Muscle of leg (tissue), 11 donors: ENCODE results near the gene PI16. TPM values are rescaled to one million over a fixed set of nuclear protein-coding genes. Genes with fewer than 3 reads are reported as not detected.

Experiments
- DNase-seq: peaks from one replicate; pipeline ENCODE4 v3.0.0; 2013
- H3K27ac ChIP-seq: one replicate; pipeline ENCODE4 v1.5.1; 2013; ENCODE audit warnings: mild to moderate bottlenecking, low read length, control low read depth
- H3K27me3 ChIP-seq: one replicate; pipeline ENCODE4 v1.6.1; 2013; ENCODE audit warnings: low read length; ENCODE audit not compliant: control insufficient read depth, insufficient read depth
- H3K36me3 ChIP-seq: one replicate; pipeline ENCODE4 v1.6.1; 2013; ENCODE audit warnings: low read length; ENCODE audit not compliant: control insufficient read depth, insufficient read depth
- H3K4me1 ChIP-seq: one replicate; pipeline ENCODE4 v1.6.1; 2013; ENCODE audit warnings: low read length; ENCODE audit not compliant: control insufficient read depth, insufficient read depth
- H3K4me3 ChIP-seq: one replicate; pipeline ENCODE4 v1.5.1; 2013; ENCODE audit warnings: low read length, control low read depth
- H3K9me3 ChIP-seq: replicated peaks from 2 replicates; pipeline ENCODE4 v1.6.1; 2013; ENCODE audit warnings: low read depth, low read length; ENCODE audit not compliant: control insufficient read depth
- WGBS: methylation state at CpG from one replicate; pipeline ENCODE4 v1.1.5; 2013; ENCODE audit warnings: missing lambda C conversion rate; ENCODE audit not compliant: insufficient coverage; 5-methylcytosine and 5-hydroxymethylcytosine counted together
- polyA plus RNA-seq, 8 donors: library from polyadenylated mRNA; unstranded; fragments of 120-200 nt; gene quantifications; one replicate each; pipeline versions ENCODE4 v1.2.1 to v1.2.3, GENCODE V29; 2013; ENCODE audit warnings: inconsistent platforms in 1 of 8, low replicate concordance in 1 of 8; ENCODE audit not compliant: insufficient read length in 8 of 8, insufficient read depth in 1 of 8
- total RNA-seq: library from RNA; stranded (reverse); fragments of 120-200 nt; gene quantifications from one replicate; pipeline ENCODE4 v1.2.4, GENCODE V29; 2013

The PI16 gene
- total and polyA plus RNA-seq, 9 donors: 5.9 to 68.6 (median 27.5) TPM

- Histone ChIP-seq H3K4me1 (peaks cover 28% of the 10 kb centered on the region), H3K4me3 (no peak overlapping the region), H3K27me3 (peaks cover 5% of the 10 kb centered on the region), H3K9me3 (no peaks in the 10 kb centered on the region), H3K27ac (peak overlapping the region; percentile 81), H3K36me3 (no peaks in the 10 kb centered on the region)
- DNase-seq: peak; percentile 54
- 47% methylated on average over 11 of the region's 18 CpGs for WGBS
Observed at GRCh38 chr6:36997811-36998722, 43.5 kb downstream of the PI16 start.

GRCh38 chr6:36998723-36999038, 44.1 kb downstream of the PI16 start:
- H3K27me3 ChIP-seq: peaks cover 5% of the 10 kb centered on the region
- no peak for DNase-seq
- 64% methylated on average over 3 of the region's 8 CpGs for WGBS
- H3K36me3 ChIP-seq: no peaks in the 10 kb centered on the region
- H3K9me3 ChIP-seq: no peaks in the 10 kb centered on the region
- H3K4me1 ChIP-seq: peaks cover 28% of the 10 kb centered on the region
- H3K4me3 ChIP-seq: no peak overlapping the region
- peak overlapping the region; percentile 81 for H3K27ac ChIP-seq

DNA sequence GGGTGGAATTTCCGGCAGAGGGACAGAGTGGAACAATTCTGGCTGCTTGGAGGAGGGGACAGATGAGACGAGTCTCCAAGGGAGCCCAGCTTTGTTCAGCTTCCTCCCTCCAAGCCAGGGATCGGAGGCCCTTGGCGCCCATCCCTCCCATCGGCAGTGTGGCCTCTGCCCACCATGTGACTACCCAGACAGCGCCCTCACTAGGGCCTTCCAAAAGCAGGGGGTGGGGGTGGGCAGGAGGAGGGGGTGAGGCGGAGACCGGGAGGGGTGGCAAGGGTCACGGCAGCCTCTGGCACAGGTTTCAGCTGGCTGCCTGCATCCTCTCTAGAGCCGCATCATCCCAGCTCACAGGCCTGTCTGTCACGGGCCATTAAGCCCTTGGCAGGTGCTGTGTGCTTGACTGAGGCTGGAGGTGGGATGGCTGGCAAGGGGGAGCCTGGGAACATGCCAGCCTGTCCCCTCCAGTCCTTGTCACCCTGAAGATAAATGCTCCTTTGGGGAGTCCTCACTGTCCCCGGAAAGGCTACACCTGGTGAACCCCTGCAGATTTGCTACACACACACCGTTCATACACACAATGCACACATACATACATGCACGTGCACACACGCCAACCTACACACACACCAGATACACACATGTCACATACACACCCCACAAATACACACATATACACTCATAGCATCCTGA, 44.7 kb downstream of the PI16 start:
- H3K36me3 ChIP-seq: no peaks in the 10 kb centered on the region
- peaks cover 5% of the 10 kb centered on the region for H3K27me3 ChIP-seq
- no peaks in the 10 kb centered on the region for H3K9me3 ChIP-seq
- DNase-seq: no peak
- WGBS: 41% methylated on average over 6 of the region's 15 CpGs
- no peak overlapping the region for H3K4me3 ChIP-seq
- peak overlapping the region; percentile 81 for H3K27ac ChIP-seq
- peaks cover 28% of the 10 kb centered on the region for H3K4me1 ChIP-seq

- no peak for DNase-seq
- H3K4me3 ChIP-seq: no peak overlapping the region
- peaks cover 5% of the 10 kb centered on the region for H3K27me3 ChIP-seq
- H3K27ac ChIP-seq: no peak overlapping the region
- no peaks in the 10 kb centered on the region for H3K9me3 ChIP-seq
- peaks cover 28% of the 10 kb centered on the region for H3K4me1 ChIP-seq
- 40% methylated on average over 1 of the region's 4 CpGs for WGBS
- no peaks in the 10 kb centered on the region for H3K36me3 ChIP-seq
Observed at GRCh38 chr6:36999751-37000125, 45.2 kb downstream of the PI16 start.

GRCh38 chr6:37004044-37004980, 49.8 kb downstream of the PI16 start:
- H3K36me3 ChIP-seq: no peaks in the 10 kb centered on the region
- no peak for DNase-seq
- H3K9me3 ChIP-seq: no peaks in the 10 kb centered on the region
- peaks cover 3% of the 10 kb centered on the region for H3K4me1 ChIP-seq
- no peak overlapping the region for H3K27ac ChIP-seq
- H3K4me3 ChIP-seq: no peak overlapping the region
- 63% methylated on average over 10 of the region's 11 CpGs for WGBS
- H3K27me3 ChIP-seq: peaks cover 2% of the 10 kb centered on the region

DNA sequence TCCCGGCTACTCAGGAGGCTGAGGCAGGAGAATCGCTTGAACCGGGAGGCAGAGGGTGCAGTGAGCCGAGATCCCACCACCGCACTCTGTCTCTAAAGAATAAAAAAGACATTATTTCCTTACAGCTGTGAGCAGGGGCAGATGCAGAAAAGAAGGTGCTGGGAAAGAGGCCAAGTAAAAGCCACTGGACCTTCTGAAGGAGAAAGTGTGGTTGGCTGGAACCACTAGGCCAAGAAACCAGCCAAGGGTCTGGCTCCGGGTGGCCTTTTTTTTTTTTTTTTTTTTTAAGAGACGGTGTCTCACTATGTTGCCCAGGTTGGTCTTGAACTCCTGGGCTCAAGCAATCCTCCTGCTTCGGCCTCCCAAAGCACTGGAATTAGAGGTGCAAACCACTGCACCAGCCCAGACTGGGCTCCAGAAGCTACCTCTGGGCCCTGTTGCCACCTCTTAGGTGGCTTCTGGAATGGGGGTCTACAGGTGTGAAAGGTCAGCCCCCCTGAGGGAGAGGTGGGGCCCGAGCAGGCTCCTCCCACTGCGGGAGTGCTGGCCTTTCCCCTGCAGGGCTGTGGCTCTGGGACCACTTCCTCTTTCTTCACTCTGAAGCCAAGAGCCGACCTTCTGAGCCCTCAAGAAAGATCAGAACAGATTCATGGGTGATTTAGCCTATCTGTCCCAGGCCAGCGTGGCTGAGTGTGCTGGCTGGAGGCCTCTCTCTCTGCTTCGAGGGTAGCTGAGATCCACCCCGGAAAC, 50.7 kb downstream of the PI16 start, which contains the start of gene FGD2:
Gene FGD2, plus strand, starts transcription at position 595 of the 750 bp plus-strand sequence. CDS start 163 bp downstream, outside the sequence.
- Histone ChIP-seq H3K4me1 (no peaks in the 10 kb centered on the region), H3K36me3 (no peaks in the 10 kb centered on the region), H3K4me3 (peak within 1 kb of the TSS; percentile 19), H3K9me3 (no peaks in the 10 kb centered on the region), H3K27ac (no peak within 1 kb of the TSS), H3K27me3 (peaks cover 2% of the 10 kb centered on the region)
- peak; percentile 36 for DNase-seq
- 33% methylated on average over 4 of the region's 14 CpGs for WGBS

DNA sequence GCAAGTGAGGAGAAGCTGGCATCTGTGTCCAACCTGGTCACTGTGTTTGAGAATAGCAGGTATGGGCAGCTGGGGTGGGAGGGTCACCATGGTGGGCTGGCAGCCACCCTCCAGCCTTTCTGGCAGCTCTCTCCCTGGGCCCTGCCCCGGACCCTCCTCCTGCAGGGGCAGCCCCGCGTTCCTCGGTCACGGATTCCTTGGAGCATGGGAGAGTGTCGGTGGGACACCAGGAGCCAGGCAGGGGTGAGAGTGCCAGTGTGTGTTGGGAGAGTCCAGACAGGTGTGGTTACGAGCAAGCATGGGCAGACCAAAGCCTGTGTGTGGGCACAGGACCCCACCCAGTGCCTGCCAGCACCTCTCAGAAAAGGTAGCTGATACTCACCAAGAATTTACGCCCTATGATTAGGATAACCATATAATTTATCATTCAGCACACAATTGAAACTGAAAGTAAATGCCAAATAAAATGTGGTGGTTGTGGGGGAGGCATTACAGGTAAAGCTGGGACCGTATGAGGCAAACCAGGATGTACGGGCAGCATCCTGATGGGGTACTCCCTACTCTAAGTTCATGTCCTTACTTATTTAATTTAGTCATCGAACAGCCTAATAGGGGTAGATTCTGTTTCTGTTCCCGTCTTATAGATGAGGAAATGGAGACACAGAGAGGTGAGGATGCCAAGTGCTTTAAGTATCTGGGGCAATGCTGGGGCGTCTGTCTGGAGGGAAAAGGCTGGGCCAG, 51.5 kb downstream of the PI16 start:
- H3K27ac ChIP-seq: no peak overlapping the region
- no peak for DNase-seq

GRCh38 chr6:37006793-37007339, 52.3 kb downstream of the PI16 start:
- Histone ChIP-seq H3K27ac (no peak overlapping the region), H3K4me1 (no peaks in the 10 kb centered on the region), H3K4me3 (peak overlapping the region; percentile 19), H3K36me3 (no peaks in the 10 kb centered on the region), H3K9me3 (no peaks in the 10 kb centered on the region), H3K27me3 (peaks cover 2% of the 10 kb centered on the region)
- 49% methylated on average over 2 of the region's 5 CpGs for WGBS
- DNase-seq: no peak

More for the DNA sequence above, 51.5 kb downstream of the PI16 start:
- Histone ChIP-seq H3K4me3 (peak overlapping the region; percentile 19), H3K27me3 (peaks cover 2% of the 10 kb centered on the region), H3K9me3 (no peaks in the 10 kb centered on the region), H3K36me3 (no peaks in the 10 kb centered on the region), H3K4me1 (no peaks in the 10 kb centered on the region)
- 72% methylated on average over 5 of the region's 13 CpGs for WGBS
